Prostate gland (tissue), 2 donors: ENCODE data around the gene CEBPB.

Source experiments
- CTCF ChIP-seq, 4 experiments: fragments of 200-600 bp in 2 of 4; fragments of 450-650 bp in 2 of 4; sonication (generic) in 2 of 4; IDR thresholded peaks; 1 replicate in 3 of 4; 2 replicates in 1 of 4; pipeline ENCODE4 v1.5.1; 2016 to 2019; ENCODE audit warnings: antibody characterized with exemption in 4 of 4, mild to moderate bottlenecking in 2 of 4, moderate library complexity in 2 of 4
- POLR2A ChIP-seq: fragments of 450-650 bp; IDR thresholded peaks from one replicate; pipeline ENCODE4 v1.6.1; 2016; ENCODE audit warnings: antibody characterized with exemption, mild to moderate bottlenecking

- no peak for TF ChIP-seq CTCF (IDR thresholded peaks at IDR 0.05)
- TF ChIP-seq POLR2A: peak; percentile 38
Observed at GRCh38 chr20:50146732-50147662, 43.6 kb upstream of the CEBPB start.
